OCI-LY3 (cell line): ENCODE measurements around the gene MIEF1.

Experiments used
- H2AFZ ChIP-seq: fragments of 200-600, 300-600 bp; shearing (Covaris generic); 2 replicates; pipeline ENCODE4 v1.6.0; 2014; ENCODE audit warnings: antibody characterized with exemption, low read depth, low read length
- H3K27ac ChIP-seq: fragments of 200-600, 300-600 bp; sonication (generic); 2 replicates; pipeline ENCODE4 v1.5.1; 2014; ENCODE audit warnings: mild to moderate bottlenecking, low read length, moderate library complexity, mixed read lengths
- H3K27me3 ChIP-seq: fragments of 200-600, 300-600 bp; sonication (generic); 2 replicates; pipeline ENCODE4 v1.6.1; 2014; ENCODE audit warnings: low read depth, low read length, mixed read lengths
- H3K36me3 ChIP-seq: fragments of 200-600, 300-600 bp; sonication (generic); replicated peaks from 2 replicates; pipeline ENCODE3; 2014; ENCODE audit warnings: low read depth, low read length, mixed read lengths
- H3K4me1 ChIP-seq: fragments of 300-600, 200-600 bp; sonication (generic); 2 replicates; pipeline ENCODE4 v1.6.1; 2014; ENCODE audit warnings: low read length, mixed read lengths
- H3K4me2 ChIP-seq: fragments of 200-600, 300-600 bp; sonication (generic); 2 replicates; pipeline ENCODE4 v1.6.1; 2014; ENCODE audit warnings: low read length, mixed read lengths
- H3K4me3 ChIP-seq: fragments of 300-600, 200-600 bp; sonication (generic); 2 replicates; pipeline ENCODE4 v1.5.1; 2014; ENCODE audit warnings: antibody characterized with exemption, mild to moderate bottlenecking, low read length, moderate library complexity
- H3K79me2 ChIP-seq: fragments of 300-600, 200-600 bp; shearing (Covaris generic); 2 replicates; pipeline ENCODE4 v1.6.1; 2014; ENCODE audit warnings: mild to moderate bottlenecking, low read length, mixed read lengths
- H3K9ac ChIP-seq: fragments of 300-600, 200-600 bp; shearing (Covaris generic); 2 replicates; pipeline ENCODE4 v1.6.0; 2014; ENCODE audit warnings: mild to moderate bottlenecking, low read length, moderate library complexity
- H3K9me3 ChIP-seq: fragments of 200-600, 300-600 bp; shearing (Covaris generic); 2 replicates; pipeline ENCODE4 v1.6.1; 2014; ENCODE audit warnings: low read length, mixed read lengths; ENCODE audit not compliant: insufficient read depth
- H4K20me1 ChIP-seq: fragments of 200-600, 300-600 bp; sonication (generic); 2 replicates; pipeline ENCODE4 v1.6.1; 2016; ENCODE audit warnings: low read length, mixed read lengths; ENCODE audit not compliant: insufficient read depth
- EZH2phosphoT487 ChIP-seq: fragments of 200-600 bp; shearing (Covaris generic); IDR thresholded peaks from 2 replicates; pipeline ENCODE4 v1.6.1; 2018; ENCODE audit warnings: antibody characterized with exemption, mixed run types, low read depth
- TF ChIP-seq, protein P1 (sequence below): fragments of 200-600, 300-600 bp; sonication (generic); IDR thresholded peaks from 2 replicates; pipeline ENCODE4 v1.5.1; 2014; ENCODE audit warnings: antibody characterized with exemption, low read length, low read depth

MIEF1 gene

DNA sequence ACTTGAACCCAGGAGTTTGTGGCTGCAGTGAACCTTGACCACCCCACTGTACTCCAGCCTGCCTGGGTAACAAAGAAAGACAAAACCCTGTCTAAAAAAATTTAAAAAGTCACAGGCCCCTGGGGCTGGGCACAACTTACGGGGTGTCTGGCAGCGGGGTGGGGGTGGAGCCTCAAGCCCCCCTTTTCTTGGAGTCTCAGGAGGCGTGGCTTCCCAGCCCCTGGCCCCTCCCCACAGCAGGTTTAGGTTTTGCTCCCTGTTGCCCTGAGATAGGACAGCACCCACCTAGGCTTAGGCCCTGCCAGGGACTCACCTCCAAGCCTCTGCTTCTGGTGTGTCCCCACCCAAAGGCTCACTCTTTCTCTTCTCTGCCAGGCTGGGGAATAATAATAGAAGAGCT, 22.8 kb upstream of the MIEF1 start:
- Histone ChIP-seq H3K4me3 (no peak overlapping the region), H3K4me1 (no peaks in the 10 kb centered on the region; the same call in 1 of the 2 replicates), H3K27me3 (no peaks in the 10 kb centered on the region), H3K36me3 (peaks cover 72% of the 10 kb centered on the region), H3K27ac (no peak overlapping the region), H3K9me3 (no peaks in the 10 kb centered on the region), H3K4me2 (no peak overlapping the region), H3K9ac (no peak overlapping the region), H4K20me1 (peaks cover 98% of the 10 kb centered on the region), H2AFZ (no peak overlapping the region), H3K79me2 (peaks cover 98% of the 10 kb centered on the region)
- TF ChIP-seq, protein P1, sequence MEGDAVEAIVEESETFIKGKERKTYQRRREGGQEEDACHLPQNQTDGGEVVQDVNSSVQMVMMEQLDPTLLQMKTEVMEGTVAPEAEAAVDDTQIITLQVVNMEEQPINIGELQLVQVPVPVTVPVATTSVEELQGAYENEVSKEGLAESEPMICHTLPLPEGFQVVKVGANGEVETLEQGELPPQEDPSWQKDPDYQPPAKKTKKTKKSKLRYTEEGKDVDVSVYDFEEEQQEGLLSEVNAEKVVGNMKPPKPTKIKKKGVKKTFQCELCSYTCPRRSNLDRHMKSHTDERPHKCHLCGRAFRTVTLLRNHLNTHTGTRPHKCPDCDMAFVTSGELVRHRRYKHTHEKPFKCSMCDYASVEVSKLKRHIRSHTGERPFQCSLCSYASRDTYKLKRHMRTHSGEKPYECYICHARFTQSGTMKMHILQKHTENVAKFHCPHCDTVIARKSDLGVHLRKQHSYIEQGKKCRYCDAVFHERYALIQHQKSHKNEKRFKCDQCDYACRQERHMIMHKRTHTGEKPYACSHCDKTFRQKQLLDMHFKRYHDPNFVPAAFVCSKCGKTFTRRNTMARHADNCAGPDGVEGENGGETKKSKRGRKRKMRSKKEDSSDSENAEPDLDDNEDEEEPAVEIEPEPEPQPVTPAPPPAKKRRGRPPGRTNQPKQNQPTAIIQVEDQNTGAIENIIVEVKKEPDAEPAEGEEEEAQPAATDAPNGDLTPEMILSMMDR: no peak
- no peak for TF ChIP-seq EZH2phosphoT487

DNA sequence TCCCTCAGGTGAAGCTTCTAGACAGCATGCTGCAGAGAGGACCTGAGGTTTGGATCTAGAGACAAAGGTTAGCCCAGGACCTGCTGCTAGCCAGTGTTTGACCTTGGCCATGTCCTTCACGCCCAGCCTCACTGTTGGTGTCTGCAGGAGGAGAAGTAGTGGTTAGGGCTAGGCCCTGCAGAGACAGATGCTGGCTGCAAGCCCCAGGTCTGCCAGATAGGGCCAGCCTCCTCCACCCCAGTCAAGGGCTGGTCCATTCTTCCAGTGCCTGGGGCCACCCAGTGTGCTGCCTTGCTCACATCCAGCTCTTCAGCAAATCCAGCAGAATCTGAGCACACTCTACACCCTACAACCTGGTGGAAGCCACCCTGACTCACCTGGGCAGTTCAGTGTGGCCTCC, 21.5 kb upstream of the MIEF1 start:
- Histone ChIP-seq H3K9ac (no peak overlapping the region), H3K4me3 (no peak overlapping the region), H3K4me2 (no peak overlapping the region), H2AFZ (no peak overlapping the region), H3K4me1 (no peaks in the 10 kb centered on the region), H3K36me3 (peaks cover 77% of the 10 kb centered on the region), H3K27me3 (no peaks in the 10 kb centered on the region), H4K20me1 (peaks cover 96% of the 10 kb centered on the region), H3K79me2 (peaks cover 96% of the 10 kb centered on the region), H3K9me3 (no peaks in the 10 kb centered on the region), H3K27ac (no peak overlapping the region)
- TF ChIP-seq EZH2phosphoT487: no peak
- TF ChIP-seq, protein P1: no peak

DNA sequence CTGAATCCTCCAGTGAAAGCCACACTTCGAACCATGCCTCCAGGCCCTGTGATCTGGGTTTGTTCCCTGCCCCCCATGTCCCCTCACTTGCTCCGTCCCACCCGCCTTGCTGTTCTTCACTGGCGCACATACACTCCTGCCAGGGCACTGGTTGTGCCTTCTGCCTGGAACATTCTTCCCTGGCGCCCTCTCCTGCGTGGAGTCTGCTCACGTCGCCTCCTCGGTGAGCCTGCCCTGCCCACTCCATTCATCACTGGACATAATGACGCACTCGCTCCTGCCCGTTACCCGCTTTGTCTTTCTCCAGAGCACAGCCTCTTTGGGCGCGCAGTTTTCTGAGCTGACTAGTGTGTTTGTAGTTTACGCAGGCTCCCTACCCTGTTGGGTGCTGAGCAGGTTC, 21.0 kb upstream of the MIEF1 start:
- Histone ChIP-seq H2AFZ (no peak overlapping the region), H3K4me1 (no peaks in the 10 kb centered on the region), H3K79me2 (peaks cover 91% of the 10 kb centered on the region), H3K9me3 (no peaks in the 10 kb centered on the region), H3K4me2 (no peak overlapping the region), H3K4me3 (no peak overlapping the region), H4K20me1 (peaks cover 93% of the 10 kb centered on the region), H3K27me3 (no peaks in the 10 kb centered on the region), H3K27ac (no peak overlapping the region), H3K36me3 (peaks cover 77% of the 10 kb centered on the region), H3K9ac (no peak overlapping the region)
- no peak for TF ChIP-seq EZH2phosphoT487
- TF ChIP-seq, protein P1: no peak

DNA sequence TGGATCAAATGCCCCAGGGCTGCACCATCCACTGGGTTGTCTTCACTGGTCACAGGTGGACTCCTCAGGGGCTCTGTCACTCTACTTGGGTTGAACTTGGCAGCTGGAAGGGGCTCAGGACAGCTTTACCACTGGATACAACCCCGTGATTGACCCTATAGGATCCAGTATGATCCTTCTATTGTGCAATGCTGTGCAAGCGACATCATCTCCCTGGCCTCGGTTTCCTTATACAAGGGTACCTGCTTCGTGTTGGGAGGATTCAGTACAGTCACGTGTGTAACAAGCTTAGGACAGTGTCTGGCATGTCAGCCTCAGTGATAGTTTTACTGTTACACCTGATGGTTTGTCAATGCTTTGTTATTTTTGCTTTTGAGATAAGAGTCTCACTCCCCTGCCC, 20.5 kb upstream of the MIEF1 start:
- Histone ChIP-seq H4K20me1 (peaks cover 93% of the 10 kb centered on the region), H3K4me2 (no peak overlapping the region), H3K79me2 (peaks cover 86% of the 10 kb centered on the region), H2AFZ (no peak overlapping the region), H3K27ac (no peak overlapping the region), H3K36me3 (peaks cover 74% of the 10 kb centered on the region), H3K9ac (no peak overlapping the region), H3K4me3 (no peak overlapping the region), H3K9me3 (no peaks in the 10 kb centered on the region), H3K27me3 (no peaks in the 10 kb centered on the region), H3K4me1 (no peaks in the 10 kb centered on the region)
- TF ChIP-seq, protein P1: no peak
- TF ChIP-seq EZH2phosphoT487: no peak
